KG1 (cell line): ENCODE measurements around the gene CD7.

Experiments used
- DNase-seq: peaks from one replicate; lab custom pipeline; 2025; lab: John Stamatoyannopoulos, UW

The CD7 gene

GRCh38 chr17:82314727-82315605 is 2.4 kb downstream of the CD7 start:
- no peak for DNase-seq

DNA sequence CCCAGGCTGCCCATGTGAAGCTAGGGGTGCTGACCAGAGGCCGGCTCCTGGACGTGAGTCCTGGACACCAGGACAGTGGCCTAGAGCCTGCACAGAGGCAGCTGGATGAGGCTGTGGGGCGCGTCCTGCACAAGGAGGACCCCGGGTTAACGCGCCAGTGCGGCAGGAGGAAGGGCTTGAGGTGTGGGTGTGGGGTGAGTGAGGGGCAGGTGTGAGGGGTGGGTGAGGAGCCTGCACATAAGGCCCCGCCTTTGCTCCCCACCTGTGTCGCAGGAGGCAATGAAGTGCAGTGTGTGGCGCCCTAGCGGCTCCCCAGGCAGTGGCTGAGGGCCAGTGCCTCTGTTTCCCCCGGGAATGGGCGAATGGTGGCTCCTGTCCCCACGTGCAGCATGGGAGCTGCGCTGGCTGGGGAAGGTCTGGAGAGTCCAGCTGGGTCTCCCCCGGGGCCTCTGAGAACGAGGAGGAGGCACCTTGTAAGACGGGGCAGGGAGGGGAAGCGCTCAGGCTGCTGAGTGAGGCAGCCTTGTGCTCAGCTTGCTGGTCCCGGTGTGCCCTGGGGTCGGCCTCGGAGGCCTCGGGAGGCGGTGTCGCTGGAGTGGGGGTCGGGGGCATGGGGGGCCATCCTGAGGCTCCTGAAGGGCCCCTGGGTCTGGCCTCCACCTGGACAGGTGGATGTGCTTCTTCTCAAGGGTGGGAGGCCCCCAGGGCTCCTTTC is 3.2 kb downstream of the CD7 start:
- DNase-seq, result no peak

- no peak for DNase-seq
Measured at GRCh38 chr17:82313195-82314011, 4.0 kb downstream of the CD7 start.

- no peak for DNase-seq
Measured at GRCh38 chr17:82311971-82312370, 5.4 kb downstream of the CD7 start.

DNA sequence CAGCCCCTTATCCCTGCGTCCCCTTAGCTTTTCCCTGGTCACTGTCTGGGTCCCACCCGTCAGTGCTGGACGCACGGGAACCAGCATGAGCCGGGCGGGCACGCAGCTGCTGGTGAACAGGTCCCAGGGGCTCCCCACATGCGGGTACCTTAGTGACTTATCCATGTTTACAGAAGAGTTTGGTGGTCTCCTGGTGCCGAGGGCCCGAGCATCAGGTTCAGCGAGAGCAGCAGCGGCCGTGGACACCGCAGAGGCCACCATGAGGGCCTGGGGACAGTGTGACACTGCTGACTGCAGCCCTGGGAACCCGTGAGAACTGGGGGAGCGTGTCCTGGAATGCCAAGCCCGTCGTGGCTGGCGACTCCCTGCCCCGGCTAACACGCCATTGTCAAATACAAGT is 6.5 kb downstream of the CD7 start:
- DNase-seq, result no peak

DNA sequence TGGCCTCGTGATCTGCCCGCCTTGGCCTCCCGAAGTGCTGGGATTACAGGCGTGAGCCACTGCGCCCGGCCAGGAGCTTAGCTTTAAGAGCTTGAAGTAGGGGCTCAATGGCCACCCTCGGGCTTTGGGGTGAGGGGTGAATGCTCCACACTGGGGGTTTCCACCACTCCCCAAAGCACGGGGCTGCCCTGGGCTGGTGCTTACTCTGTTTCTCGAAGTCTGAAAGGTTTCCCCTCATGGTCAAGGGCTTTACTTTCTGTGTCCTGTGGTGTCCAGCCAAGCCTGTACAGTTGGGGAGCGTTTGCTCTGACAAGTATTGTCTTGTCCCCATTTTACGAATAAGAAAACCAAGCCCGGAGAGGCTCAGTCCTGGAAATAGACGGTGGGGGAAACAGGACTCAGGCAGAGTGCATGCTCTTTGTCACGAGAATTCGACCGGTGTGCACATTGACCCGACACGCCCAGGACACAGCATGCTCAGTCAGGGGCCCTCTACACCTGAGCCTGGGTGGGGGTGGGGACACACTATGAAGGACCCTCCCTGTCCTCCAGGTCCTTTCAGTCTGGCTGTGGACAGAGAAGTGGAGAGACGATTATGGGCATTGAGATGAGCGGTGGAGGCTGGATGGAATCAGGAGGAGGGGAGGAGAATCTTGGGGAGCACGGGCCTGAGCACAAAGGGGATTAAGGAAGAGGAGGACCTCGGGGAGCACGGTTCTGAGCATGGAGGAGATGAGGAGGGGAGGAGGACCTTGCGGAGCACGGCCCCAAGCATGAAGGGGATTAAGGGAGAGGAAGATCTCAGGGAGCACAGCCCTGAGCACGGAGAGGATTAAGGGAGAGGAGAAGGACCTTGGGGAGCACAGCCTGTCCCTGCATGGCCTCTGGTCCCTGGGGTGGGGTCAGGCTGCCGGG is 7.5 kb downstream of the CD7 start:
- no peak for DNase-seq

GRCh38 chr17:82305727-82306300 is 11.6 kb downstream of the CD7 start:
- DNase-seq, result peak; percentile 38

- no peak for DNase-seq
Measured at GRCh38 chr17:82304826-82305726, 12.3 kb downstream of the CD7 start.

- no peak for DNase-seq
Measured at GRCh38 chr17:82303944-82304808, 13.2 kb downstream of the CD7 start.

GRCh38 chr17:82302991-82303943 is 14.1 kb downstream of the CD7 start:
- DNase-seq, result peak; percentile 68

GRCh38 chr17:82302568-82302963 is 14.8 kb downstream of the CD7 start:
- no peak for DNase-seq

DNA sequence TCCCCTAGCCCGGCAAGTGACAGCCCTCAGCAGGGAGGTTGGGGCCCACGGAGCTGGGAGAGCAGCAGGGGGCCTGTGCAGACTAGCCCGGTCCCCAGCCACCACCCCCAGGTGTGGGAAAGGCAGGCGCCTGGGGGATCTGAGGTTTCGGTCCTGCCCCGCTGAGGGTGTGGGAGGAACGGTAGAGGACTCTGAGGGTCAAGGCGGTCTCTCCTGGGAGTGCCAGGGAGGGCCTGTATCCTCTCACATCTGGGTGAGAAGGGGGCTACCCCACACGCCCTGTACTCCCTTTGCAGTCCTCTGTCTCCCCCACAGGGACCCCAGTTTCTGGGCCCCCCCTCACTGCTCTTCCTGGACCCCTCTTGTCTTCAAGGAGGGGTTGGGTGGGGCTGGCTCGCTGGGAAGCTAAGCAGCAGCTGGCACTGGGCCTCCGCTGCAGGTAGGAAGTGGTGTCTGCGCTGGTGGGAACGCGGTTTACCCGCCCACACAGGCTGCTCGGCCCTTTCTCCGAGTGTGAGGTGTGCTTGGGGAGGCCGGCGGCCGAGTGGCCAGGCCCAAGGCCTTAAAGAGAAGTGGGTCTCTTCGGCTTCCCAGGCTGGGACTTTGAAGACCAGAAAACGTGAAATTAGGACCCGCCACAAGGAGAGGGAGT is 15.4 kb downstream of the CD7 start:
- DNase-seq, result no peak

GRCh38 chr17:82301300-82301915 is 16.0 kb downstream of the CD7 start:
- no peak for DNase-seq

- no peak for DNase-seq
Measured at GRCh38 chr17:82300707-82301270, 16.6 kb downstream of the CD7 start.

DNA sequence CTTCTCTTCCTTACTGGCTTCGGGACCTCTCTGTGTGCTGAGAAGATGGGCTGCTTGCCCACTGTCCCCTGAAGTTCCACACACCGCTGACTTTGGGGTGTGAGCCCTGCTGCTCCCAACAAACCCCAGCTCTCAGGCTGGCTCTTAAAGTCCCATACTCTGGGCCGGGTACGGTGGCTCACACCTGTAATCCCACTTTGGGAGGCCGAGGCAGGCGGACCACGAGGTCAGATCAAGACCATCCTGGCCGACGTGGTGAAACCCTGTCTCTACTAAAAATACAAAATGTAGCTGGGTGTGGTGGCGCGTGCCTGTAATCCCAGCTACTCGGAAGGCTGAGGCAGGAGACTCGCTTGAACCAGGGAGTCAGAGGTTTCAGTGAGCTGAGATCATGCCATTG is 17.2 kb downstream of the CD7 start:
- DNase-seq, result no peak

DNA sequence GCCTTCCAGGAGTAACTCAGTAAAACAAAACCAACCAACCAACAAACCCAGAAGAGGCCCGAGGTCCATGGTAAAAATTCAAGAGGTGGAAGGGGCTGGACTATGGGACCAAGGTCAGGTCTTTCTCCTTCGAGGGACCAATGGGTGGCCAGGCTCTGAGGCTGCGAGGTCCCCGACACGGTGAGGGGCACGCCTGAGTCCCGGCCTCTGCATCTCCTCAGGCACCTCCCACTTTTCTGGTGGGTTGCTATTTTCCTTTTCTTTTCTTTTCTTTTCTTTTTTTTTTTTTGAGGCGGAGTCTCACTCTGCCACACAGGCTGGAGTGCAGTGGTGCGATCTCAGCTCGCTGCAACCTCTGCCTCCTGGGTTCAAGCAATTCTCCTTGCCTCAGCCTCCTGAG is 18.0 kb downstream of the CD7 start:
- DNase-seq, result no peak
